SIG-M5 treated with dmso at 0.1 percent for 504 hours (cell line): Measurements from ENCODE around the gene SYNGAP1.
A peak's percentile ranks its signal among the peaks of the same experiment; 100 is the strongest.

Experiments
- DNase-seq: peaks from one replicate; lab custom pipeline; 2025; ENCODE audit not compliant: unreplicated experiment; lab: John Stamatoyannopoulos, UW

SYNGAP1 gene

GRCh38 chr6:33434961-33435360, 15.1 kb downstream of the SYNGAP1 start:
- no peak for DNase-seq

- DNase-seq = no peak
These were observed 17.8 kb downstream of the SYNGAP1 start for GRCh38 chr6:33437666-33438065.

- no peak for DNase-seq
These were observed 19.2 kb downstream of the SYNGAP1 start for GRCh38 chr6:33438978-33439594.

GRCh38 chr6:33439956-33440648, 20.2 kb downstream of the SYNGAP1 start:
- no peak for DNase-seq

GRCh38 chr6:33440649-33441309, 20.9 kb downstream of the SYNGAP1 start:
- DNase-seq = no peak

GRCh38 chr6:33441457-33441856, 21.6 kb downstream of the SYNGAP1 start:
- no peak for DNase-seq

- DNase-seq = no peak
These were observed 22.4 kb downstream of the SYNGAP1 start for GRCh38 chr6:33442283-33442682.

- no peak for DNase-seq
These were observed 23.2 kb downstream of the SYNGAP1 start for GRCh38 chr6:33443025-33443424.

GRCh38 chr6:33443619-33444504, 24.0 kb downstream of the SYNGAP1 start:
- DNase-seq = no peak

- peak; percentile 81 for DNase-seq
These were observed 25.3 kb downstream of the SYNGAP1 start for GRCh38 chr6:33445119-33445603.

GRCh38 chr6:33446356-33446755, 26.5 kb downstream of the SYNGAP1 start:
- no peak for DNase-seq

- DNase-seq = no peak
These were observed 30.6 kb downstream of the SYNGAP1 start for GRCh38 chr6:33450434-33450833.

- DNase-seq = no peak
These were observed 31.7 kb downstream of the SYNGAP1 start for GRCh38 chr6:33451606-33452005.

GRCh38 chr6:33452496-33452895, 32.6 kb downstream of the SYNGAP1 start:
- no peak for DNase-seq

- no peak for DNase-seq
These were observed 33.6 kb downstream of the SYNGAP1 start for GRCh38 chr6:33453393-33454008.

- peak; percentile 93 for DNase-seq
These were observed 34.4 kb downstream of the SYNGAP1 start, which contains the start of gene ZBTB9 for GRCh38 chr6:33454009-33454946. ZBTB9 (plus strand) TSS chr6:33454576; CDS start chr6:33455101, 525 bp downstream.

- no peak for DNase-seq
These were observed 35.2 kb downstream of the SYNGAP1 start for GRCh38 chr6:33455051-33455450.

GRCh38 chr6:33456156-33456555, 36.3 kb downstream of the SYNGAP1 start:
- DNase-seq = no peak

GRCh38 chr6:33458676-33459075, 38.8 kb downstream of the SYNGAP1 start:
- DNase-seq = no peak
